IPS DF 4.7 (cell line): ENCODE measurements around the gene NECTIN2.
"Not testable (repeated sequence)": the region's sequence is repeated elsewhere in the genome, so short reads cannot be mapped to it uniquely, and the experiment has no call there.

ENCODE experiments used
- DNase-seq: peaks from one replicate; pipeline ENCODE4 v3.0.0-alpha.2; 2013; ENCODE audit warnings: low spot score; ENCODE audit errors: extremely low read depth

Gene NECTIN2

GRCh38 chr19:44817725-44818465 lies 28.2 kb upstream of the NECTIN2 start:
- DNase-seq, result no peak

GRCh38 chr19:44818466-44819031 lies 27.5 kb upstream of the NECTIN2 start:
- DNase-seq, result no peak

GRCh38 chr19:44819246-44819832 lies 26.8 kb upstream of the NECTIN2 start:
- DNase-seq, result no peak

GRCh38 chr19:44820648-44821609 lies 25.2 kb upstream of the NECTIN2 start:
- no peak for DNase-seq

GRCh38 chr19:44822177-44822576 lies 23.9 kb upstream of the NECTIN2 start:
- no peak for DNase-seq

GRCh38 chr19:44822670-44823372 lies 23.3 kb upstream of the NECTIN2 start:
- DNase-seq, result no peak

GRCh38 chr19:44823373-44823698 lies 22.8 kb upstream of the NECTIN2 start:
- no peak for DNase-seq

- no peak for DNase-seq
These were observed 21.3 kb upstream of the NECTIN2 start for GRCh38 chr19:44824761-44825160.

GRCh38 chr19:44832875-44833274 lies 13.2 kb upstream of the NECTIN2 start:
- not testable (repeated sequence) for DNase-seq

GRCh38 chr19:44834399-44834798 lies 11.7 kb upstream of the NECTIN2 start:
- DNase-seq, result not testable (repeated sequence)

GRCh38 chr19:44839276-44839675 lies 6.8 kb upstream of the NECTIN2 start:
- no peak for DNase-seq

- DNase-seq, result no peak
These were observed 5.3 kb upstream of the NECTIN2 start for GRCh38 chr19:44840811-44841210.

- no peak for DNase-seq
These were observed 4.9 kb upstream of the NECTIN2 start for GRCh38 chr19:44841231-44841630.

- no peak for DNase-seq
These were observed 848 bp upstream of the NECTIN2 start for GRCh38 chr19:44845286-44845611.

- DNase-seq, result no peak
These were observed 502 bp downstream of the NECTIN2 start for GRCh38 chr19:44846455-44847143.

GRCh38 chr19:44847144-44848035 lies 1.3 kb downstream of the NECTIN2 start:
- no peak for DNase-seq

- DNase-seq, result no peak
These were observed 2.1 kb downstream of the NECTIN2 start for GRCh38 chr19:44848036-44848811.

GRCh38 chr19:44848812-44849447 lies 2.8 kb downstream of the NECTIN2 start:
- no peak for DNase-seq
